GM21360 (cell line): ENCODE results near the gene ALDH1A2.
"Not testable (repeated sequence)": the region's sequence is repeated elsewhere in the genome, so short reads cannot be mapped to it uniquely, and the experiment has no call there.

Source experiments
- ATAC-seq: cut with Tn5 transposase; IDR thresholded peaks from one replicate; pipeline ENCODE4 v1.9.1; 2021; ENCODE audit warnings: mild to moderate bottlenecking, moderate library complexity; ENCODE audit not compliant: unreplicated experiment

The ALDH1A2 gene

DNA sequence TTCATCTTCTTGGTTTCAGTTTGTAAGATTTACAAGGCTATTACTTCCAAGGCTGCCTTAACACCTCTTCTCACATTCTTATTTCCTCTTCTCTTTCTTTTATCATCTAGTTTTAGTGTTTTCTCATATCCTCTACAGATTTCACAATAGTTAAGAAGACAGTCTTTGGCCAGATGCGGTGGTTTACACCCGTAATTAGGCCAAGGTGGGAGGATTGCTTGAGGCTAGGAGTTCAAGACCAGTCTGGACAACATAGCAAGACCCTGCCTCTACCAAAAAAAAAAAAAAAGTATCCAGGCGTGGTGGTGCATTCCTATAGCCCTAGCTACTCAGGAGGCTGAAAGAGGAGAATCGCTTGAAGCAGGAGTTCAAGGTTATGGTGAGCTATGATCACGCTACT, 3.5 kb upstream of the ALDH1A2 start:
- ATAC-seq: no peak

DNA sequence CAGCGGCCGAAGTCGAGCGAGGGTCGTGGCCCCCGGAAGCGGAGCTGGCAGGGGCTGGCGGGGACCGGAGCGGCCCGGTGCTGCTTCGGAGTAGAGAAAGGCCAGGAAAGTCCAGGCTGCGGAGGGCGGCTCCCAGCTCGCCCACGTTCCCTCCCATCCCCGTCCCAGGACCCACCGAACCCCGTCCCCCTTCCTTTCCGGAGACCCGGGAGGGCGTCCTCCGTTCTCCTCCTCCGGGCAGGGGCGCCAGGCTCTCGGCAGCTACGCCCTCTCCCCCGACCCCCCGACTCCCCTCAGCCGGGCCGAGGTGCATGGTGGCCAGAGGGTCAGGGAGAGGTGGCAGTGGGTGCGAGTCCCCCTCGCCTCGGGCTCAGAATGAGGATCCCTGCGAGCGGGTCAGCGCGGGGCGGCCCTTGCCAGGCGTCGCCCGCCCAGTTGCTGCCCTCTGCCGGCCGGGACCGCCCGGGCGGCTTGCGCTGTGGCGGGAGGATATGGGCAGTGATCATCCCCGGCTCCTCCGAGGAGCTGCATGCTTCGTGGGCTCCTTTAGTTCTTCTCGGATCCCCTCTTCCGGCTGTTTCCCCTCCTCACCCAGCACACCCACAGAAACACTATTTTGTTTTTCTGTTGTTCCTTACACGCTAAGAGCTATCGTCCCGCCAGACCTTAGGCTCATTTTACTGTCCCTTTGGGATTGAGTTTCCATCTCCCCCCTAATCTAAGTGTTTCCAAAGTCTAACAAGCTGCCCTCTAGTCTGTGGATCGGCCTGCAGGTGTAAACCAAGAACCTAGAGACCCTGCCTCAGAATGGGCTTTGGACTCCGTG, 744 bp upstream of the ALDH1A2 start:
- ATAC-seq: peak; percentile 66

DNA sequence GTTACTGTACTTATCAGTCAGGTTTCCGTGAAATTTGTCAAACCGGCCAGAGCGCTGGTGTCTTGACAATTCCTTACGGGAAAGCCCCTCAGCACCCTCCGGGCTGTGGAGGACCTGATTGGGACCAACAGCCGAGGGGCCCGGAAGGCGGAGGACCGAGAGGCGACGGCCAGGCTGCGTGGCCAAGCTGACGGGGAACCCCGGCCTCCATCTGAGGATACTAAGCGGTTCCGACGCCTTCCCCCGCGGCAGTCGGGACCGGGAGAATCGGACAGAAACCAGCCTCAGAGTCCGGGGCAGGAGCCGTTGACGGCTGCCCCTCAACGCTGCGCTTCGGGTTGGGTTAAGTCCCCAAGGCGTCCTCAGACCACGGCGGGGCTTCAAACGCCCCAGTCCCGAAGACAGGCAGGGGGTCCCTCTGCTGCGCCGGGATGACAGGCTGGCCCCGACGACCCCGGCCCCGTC, 499 bp downstream of the ALDH1A2 start:
- no peak for ATAC-seq

DNA sequence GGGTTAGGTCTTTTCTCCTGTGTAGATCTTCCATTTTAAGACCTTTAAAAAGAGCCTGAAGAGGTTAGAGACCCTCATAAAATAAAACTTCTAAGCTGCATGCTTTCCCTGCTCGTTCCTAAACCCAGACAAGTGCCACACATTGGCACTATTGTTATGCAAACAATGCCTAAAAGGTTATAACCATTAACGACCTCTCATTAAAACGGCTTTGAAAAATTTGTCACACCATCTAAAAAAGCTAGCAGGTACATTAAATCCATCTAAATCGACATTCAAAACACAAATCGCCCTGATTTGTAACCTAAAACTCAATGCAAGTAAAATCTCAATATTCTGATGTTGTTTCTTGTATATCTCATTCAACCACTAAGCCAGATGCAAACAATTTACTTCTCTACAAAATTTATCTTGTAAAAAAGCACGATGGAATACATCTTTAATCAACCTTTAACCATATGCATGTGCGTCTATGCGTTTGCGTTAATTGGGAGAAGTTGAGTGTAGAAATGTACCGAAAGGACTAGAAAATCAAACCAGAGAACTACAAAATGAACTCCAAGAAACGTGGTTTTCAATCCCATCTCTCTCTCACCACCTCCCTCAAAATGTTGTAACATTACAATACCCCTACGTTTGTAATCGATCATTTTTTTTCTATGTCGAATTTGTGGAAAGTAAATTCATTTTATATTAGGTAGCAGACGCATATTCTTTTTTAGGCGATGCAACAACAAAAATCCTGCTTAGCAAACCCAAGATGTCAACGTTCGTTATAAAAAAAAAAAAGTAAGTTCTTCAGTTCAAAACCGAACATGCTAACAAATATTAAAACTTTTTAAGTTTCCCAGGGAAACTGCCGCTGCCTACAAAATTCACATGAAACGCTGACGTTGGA, 1.2 kb downstream of the ALDH1A2 start:
- ATAC-seq: no peak

DNA sequence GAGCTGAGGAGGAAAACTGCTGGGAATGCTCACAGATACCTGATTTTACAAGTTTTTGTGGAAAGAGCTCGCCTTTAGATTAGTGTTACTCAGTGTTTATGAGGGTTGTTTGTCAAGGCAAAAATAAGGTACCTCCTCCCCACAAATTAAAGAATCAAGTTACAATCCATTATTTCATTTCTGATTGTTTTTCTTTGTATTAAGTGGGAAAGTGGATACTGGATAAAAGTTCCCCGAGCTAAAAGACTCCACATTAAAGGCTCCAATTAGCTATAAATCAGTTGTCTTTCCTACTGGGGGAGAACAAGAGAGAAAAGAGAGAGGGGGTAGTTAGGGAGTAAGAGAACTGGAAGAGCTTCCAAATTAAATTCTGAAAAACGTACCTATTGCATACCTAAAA, 1.9 kb downstream of the ALDH1A2 start:
- no peak for ATAC-seq

DNA sequence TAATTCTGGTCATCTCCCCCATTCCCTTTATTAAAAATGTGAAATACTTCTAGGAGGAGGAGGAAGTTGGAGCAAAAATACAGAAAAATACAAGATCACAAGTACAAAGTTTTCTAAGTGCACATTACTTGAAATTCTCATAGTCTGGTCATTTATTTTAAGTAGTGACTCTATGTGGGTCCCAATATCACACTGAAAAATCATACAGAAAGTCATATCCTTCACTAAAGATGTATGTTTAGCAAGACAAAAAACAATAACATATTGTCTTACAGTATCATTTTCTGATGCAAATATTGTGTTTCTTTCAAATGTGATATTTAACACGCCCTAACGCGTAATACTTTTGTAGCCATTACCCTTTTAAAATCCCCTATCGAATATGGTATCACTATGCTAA, 2.5 kb downstream of the ALDH1A2 start:
- no peak for ATAC-seq

DNA sequence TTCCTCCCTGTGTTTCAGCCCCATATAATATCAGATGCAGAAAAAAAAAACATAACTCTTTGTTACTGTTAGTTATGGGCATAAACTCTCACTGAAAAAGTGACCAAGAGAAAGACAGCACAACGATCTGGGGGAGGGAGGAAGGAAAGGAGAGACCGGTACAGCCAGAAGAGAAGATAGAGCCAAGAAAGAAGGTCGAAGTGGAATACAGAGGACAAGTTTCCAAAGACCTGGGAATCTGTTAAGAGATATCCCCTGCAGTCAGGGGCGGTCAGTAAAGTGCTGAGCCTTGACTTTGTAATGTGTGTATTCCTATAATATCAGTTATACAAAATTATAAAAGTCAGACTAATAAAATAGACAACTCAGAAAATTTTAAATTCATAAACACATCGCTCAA, 3.3 kb downstream of the ALDH1A2 start:
- no peak for ATAC-seq

DNA sequence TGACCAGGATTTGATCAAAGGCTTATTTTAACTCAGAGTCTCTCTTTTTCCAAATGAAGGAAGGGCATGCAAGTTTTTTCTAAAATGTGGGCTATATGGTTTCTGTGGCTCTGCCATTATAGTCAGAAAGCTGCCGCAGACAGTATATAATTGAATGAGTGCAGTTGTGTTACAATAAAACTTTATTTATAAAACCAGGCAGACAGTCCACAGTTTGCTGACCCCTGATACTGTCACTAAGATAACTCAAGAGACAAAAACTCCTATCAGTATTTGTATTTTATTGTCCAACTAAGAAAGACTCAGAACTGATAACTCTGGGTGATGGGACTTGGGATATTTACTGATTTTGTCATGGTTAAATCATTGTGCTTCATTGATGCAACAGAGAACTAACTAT, 4.9 kb downstream of the ALDH1A2 start:
- ATAC-seq: no peak

DNA sequence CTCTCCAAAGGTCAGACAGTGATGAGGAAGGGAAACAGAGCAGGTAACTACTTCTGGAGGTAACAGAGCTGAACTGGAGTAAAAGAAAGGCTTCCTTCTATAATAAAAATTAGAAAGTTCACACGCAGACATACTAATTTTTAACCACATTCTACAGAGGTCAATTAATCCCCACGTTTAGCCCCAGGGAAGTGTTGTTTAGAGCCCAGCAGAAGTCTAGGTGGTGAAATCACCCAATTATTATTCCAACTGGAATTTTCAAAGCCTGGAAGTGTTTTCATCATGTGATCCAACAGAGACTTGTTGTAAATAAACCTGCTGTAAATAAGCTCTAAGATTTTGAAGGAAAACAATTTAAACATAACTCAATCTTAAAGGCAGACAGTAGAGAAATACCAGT, 6.8 kb downstream of the ALDH1A2 start:
- no peak for ATAC-seq

DNA sequence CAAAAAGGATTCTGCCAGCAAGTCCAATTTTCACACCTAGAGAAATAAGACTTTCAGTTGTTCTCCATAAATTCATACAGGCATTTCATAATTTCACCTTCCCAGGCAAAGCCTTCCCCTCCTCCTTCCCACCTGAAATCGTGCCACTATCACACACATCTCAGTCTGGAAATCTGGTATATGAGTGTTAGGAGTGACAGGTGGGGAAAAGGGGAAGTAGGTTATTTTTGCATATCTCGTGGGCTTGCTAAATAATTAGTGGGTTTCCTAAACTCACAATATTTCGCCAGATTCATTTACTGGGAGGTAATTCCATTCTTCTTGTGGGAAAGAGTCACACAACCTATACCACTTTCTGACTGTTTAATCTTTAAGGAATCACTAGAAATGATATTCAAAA, 7.4 kb downstream of the ALDH1A2 start:
- no peak for ATAC-seq

DNA sequence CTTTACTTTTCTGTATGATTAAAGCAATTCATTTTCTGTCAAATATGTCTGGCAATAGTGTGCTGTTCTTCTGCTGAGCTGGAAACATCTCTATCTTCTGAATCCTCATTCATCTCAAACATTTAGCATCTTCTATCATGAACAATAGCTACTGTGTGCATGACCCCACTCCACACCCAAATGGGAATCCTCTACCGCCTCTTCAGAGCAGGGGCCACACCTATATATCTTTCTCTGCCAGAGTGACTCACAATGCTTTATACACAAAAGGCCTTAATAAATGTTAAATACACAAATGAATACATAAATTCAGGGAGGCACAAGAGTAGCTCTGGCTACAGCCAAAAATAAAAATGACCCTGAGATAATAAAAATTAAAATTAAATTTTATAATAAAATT, 8.0 kb downstream of the ALDH1A2 start:
- no peak for ATAC-seq

DNA sequence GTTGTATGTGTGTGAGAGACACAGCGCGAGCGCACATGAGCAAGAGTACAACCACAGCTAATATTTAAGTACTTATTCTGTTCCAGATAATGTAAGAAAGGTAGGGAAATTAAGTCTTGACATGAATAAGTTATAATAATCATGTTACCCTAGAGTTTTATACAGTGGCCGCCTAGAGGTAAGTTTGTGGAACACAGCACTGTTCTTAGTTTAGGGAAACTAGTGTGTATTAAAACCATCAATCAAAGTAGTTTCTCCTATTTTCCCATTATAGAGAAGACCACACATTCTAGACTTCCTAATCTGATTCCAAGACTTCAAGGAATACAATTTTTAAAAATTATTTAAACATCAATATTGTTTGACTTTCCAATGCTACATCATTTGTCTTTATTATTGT, 9.5 kb downstream of the ALDH1A2 start:
- no peak for ATAC-seq

DNA sequence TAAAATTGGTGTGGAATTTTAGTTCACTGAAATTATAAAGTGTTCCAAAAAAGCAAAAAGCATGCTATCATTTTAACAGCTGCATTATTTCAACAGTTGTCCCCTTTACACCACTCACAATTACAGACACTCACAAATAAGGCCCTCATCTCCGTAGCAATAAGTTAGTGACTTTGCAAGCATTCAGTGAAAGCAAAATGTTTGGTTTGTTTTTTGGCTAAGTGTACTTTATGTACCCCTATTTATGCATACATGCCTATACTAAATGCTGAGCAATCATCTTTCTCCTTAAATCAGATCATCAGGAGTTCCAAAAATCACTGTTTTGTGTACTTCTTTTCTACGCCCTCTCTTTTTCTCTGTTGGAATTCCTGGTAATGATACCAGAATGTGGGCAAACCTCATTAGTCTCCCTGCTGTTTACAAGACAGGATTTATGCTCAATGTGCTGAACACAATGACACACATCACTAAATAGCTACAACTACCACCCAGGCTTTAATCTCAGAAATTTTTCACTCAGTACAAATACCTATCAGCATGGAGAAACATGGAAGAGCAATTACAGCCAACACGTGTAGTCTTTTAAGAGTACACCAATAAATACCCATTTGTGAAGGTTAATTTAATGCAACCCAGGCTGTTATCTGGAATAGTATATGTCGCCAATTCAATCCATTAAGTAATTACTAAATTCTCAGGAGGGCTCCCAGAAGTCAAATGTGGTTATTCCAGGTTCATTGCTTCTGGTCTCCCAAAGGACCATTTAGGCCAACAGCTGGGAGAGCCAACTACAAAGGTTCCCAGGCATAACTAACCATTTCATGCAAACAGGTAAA, 12.0 kb downstream of the ALDH1A2 start:
- no peak for ATAC-seq

DNA sequence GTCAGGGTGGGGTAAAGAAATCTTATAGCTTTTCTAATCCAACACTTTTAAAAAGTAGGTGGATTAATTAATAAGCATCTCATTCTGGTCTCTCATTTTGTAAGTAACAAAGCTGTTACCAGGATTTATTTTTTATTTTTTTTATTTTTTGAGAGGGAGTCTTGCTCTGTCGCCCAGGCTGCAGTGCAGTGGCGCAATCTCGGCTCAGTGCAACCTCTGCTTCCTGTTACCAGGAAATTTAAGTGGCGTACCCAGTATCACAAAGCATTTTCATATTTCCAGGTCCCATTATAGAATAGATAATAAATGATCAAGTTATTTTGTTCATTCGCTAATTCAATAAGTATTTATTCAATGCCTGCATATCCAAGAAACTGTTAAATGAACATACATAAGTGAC, 13.2 kb downstream of the ALDH1A2 start:
- ATAC-seq: no peak

DNA sequence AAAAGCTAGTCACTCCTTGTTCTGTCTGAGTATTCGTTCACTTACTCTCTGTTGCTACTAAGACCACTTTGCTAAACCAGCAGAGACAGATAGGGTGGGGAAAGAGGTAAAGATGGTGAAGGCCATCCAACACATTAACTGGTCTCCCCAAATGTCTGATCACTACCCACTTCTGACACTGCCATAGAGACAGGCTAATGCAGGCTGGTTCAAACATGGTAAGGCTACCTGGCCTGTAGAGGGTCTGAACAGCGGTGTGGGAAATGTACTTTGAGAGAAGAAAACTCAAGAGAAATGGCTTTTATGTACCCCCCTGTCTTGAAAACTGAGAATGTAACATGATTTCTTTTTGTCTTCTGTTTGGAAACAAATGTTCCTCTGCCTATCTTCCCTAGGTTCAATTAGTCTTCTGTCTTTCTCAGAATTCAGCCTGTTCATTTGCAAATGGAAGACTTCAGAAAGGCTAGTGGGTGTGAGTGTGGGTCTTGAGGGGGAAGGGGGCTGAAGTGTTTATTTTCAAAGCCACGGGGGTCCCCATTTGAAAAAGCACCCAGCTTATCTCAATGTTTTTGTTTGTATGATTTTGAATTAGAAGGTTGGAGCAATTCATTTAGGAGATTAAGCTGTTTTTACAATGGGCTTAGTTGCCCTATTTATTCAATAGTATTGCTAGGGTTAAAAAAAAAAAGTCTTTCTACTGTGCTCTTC, 15.8 kb downstream of the ALDH1A2 start:
- ATAC-seq: no peak

DNA sequence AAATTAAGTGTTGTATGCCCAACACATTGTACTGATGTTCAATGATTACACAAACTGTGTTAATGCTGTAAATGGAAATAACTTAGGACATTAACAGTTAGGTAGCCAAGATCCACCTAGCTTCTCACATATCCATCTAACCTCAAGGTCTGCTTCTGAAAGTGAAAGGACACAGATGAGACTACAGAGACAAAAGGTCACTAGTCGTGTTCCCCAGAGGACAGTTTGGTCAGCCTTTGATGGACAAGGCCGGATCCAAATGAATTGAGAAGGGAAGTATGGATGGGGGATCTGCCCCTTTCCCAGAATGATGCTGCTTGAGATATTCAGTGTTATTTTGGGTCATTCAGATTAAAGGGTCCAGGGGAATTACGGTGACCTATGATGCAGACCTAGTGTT, 17.2 kb downstream of the ALDH1A2 start:
- ATAC-seq: no peak

DNA sequence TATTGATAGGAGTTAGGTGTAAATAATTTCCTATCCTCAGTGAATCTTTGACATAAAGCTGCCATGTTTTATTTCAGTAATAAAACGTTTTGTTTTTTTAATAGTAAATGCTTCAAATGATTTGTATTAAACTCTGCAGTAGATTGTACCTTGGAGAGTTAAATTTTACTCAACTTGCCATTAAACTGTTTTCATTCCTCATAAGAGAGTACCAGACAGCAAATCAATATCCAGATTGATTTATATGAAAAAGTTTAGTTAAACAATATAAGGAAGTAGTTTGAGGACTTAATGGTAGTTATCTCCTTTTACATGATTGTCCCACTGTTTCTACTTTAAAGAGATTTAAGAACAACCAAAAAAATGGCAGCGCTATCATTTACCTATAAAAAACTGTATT, 18.4 kb downstream of the ALDH1A2 start:
- ATAC-seq: no peak

DNA sequence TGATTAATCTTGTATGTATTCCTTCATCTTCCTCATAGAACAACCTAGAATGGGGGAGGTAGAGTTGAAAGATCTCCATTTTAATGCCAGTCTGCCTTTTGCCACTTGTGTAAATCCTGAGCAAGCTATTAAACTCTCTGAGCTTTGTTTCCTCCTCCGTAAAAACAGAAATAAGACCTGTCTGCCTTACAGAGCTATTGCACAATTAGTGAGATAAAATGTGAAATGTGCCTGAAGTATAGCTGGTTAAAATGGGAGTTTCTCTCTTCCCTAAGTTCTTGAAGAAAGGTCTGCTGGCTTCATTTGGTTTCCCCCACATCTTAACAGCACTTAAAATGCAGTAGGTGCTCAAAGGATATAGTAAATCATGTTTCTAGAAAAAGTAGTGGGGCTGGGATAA, 19.0 kb downstream of the ALDH1A2 start:
- ATAC-seq: no peak

DNA sequence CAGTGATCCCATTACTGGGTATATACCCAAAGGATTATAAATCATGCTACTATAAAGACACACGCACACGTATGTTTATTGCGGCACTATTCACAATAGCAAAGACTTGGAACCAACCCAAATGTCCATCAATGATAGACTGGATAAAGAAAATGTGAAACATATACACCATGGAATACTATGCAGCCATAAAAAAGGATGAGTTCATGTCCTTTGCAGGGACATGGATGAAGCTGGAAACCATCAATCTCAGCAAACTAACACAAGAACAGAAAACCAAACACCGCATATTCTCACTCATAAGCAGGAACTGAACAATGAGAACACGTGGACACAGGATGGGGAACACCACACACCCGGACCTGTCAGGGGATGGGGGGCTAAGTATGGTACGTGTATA, 20.1 kb downstream of the ALDH1A2 start:
- not testable (repeated sequence) for ATAC-seq

DNA sequence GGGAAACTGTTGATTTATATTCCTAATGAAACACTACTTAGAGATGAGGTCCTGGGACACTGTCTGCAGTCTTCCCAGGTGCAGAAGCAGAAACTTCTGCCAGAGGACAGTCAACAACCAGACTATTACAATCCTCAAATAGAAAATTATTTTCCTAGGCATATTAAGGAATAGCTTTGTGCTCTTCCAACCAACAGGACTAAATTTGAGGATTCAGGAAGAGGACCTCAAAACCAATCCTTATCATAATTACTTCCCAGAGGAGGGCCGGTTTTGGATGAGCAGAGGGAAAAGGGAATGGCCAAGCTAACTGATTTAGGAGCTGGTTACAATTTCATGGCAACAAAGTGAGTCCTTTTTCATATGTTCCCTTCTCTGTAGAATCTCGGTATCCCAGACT, 21.0 kb downstream of the ALDH1A2 start:
- no peak for ATAC-seq
